ENCODE results near the gene PRLR. TPM values are rescaled to one million over a fixed set of nuclear protein-coding genes. Genes with fewer than 3 reads are reported as not detected.
"Not testable (repeated sequence)": the region's sequence is repeated elsewhere in the genome, so short reads cannot be mapped to it uniquely, and the experiment has no call there.

The PRLR gene
- total RNA-seq, 1 donor from 2014 or later: 0.21 TPM

DNA sequence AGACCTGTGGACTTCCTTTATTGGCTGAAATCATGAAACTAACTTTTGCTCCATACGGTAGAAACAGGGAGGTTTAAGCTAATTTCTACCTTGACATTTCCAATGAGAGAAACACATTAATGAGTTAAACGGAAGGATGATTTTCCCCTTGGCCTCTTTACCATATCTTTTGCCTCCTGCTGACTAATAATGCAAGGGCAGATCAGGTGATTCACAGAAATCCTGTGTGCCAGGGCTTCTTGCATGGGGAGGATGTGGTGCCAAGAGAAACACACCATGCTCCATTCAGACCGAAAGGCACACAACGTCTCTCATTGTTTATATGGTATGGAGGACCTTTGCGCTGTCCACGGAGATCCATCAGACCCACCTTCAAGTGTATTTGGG, 17.4 kb upstream of the PRLR start:
- Mint-ChIP-seq H3K27ac (ENCODE audit: unreplicated experiment) (no peak overlapping the region), H3K36me3 (ENCODE audit: low read depth, unreplicated experiment) (no peaks in the 10 kb centered on the region), H3K9me3 (ENCODE audit: unreplicated experiment) (no peaks in the 10 kb centered on the region), H3K4me3 (ENCODE audit: unreplicated experiment) (no peak overlapping the region), H3K4me1 (ENCODE audit: unreplicated experiment) (peaks cover 4% of the 10 kb centered on the region), H3K27me3 (ENCODE audit: unreplicated experiment) (peaks cover 1% of the 10 kb centered on the region)
- no peak for DNase-seq (ENCODE audit: low spot score)
- TF ChIP-seq, protein P1, sequence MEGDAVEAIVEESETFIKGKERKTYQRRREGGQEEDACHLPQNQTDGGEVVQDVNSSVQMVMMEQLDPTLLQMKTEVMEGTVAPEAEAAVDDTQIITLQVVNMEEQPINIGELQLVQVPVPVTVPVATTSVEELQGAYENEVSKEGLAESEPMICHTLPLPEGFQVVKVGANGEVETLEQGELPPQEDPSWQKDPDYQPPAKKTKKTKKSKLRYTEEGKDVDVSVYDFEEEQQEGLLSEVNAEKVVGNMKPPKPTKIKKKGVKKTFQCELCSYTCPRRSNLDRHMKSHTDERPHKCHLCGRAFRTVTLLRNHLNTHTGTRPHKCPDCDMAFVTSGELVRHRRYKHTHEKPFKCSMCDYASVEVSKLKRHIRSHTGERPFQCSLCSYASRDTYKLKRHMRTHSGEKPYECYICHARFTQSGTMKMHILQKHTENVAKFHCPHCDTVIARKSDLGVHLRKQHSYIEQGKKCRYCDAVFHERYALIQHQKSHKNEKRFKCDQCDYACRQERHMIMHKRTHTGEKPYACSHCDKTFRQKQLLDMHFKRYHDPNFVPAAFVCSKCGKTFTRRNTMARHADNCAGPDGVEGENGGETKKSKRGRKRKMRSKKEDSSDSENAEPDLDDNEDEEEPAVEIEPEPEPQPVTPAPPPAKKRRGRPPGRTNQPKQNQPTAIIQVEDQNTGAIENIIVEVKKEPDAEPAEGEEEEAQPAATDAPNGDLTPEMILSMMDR (IDR thresholded peaks at IDR 0.05; ENCODE audit: unreplicated experiment): no peak

DNA sequence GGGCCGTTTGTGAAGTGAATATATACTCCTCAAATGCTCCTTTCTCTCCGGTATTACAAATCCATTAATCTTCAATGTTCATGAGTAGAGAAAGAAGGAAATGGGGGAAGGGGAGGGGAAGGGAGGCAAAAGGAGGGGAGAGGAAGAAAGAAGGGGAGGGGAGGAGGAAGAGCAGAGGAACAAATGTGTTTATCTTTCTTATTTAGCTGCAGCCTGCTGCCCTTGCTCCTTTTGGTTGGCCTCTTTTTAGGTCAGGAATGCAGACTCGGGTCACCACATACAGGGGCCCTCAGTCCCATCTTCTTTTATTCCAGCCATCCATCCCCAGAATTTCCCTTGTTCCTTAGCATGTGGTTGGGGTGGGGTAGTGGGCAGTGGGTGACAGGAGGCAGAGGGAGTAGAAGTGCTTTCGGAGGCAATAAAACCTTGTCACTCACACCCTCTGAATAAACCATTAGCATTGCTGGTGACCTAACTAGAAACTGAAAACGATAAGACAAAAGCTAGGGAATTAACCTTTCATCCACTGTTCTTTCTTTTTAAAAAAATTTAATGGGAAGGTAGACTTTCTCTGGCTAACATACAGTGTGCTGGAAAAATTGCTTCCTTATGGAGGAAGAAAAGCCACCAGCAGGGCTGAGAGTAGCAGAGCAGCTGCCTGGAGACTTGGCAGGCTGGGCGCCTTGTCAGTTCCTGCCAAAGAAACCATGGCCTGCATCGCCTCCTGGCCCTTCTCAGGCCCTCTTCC, 16.8 kb upstream of the PRLR start:
- Mint-ChIP-seq H3K27ac (ENCODE audit: unreplicated experiment) (no peak overlapping the region), H3K36me3 (ENCODE audit: low read depth, unreplicated experiment) (no peaks in the 10 kb centered on the region), H3K9me3 (ENCODE audit: unreplicated experiment) (no peaks in the 10 kb centered on the region), H3K4me1 (ENCODE audit: unreplicated experiment) (peaks cover 4% of the 10 kb centered on the region), H3K27me3 (ENCODE audit: unreplicated experiment) (peaks cover 1% of the 10 kb centered on the region), H3K4me3 (ENCODE audit: unreplicated experiment) (no peak overlapping the region)
- no peak for DNase-seq (ENCODE audit: low spot score)
- TF ChIP-seq, protein P1 (IDR thresholded peaks at IDR 0.05; ENCODE audit: unreplicated experiment): no peak

DNA sequence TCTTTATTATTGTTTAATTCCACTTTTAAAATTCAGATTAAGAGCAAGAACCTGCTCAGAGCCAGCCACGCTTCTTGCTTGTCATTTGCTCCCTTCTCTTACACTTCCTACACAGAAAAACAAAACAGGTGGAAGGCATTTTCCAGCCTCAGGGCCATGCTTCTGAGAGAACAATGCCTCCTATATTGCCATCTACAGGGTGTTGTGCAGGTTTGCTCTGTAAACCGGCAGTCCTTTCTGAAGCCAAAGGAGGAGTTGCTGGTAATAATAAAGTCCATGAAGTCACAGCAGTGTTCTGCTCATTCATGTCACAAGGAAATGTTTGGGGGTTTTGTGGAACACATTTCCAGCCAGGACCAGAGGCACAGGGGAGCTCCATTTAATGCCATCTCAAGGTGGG, 16.1 kb upstream of the PRLR start:
- no peaks in the 10 kb centered on the region for H3K36me3 Mint-ChIP-seq (ENCODE audit: low read depth, unreplicated experiment)
- no peak overlapping the region for H3K4me3 Mint-ChIP-seq (ENCODE audit: unreplicated experiment)
- TF ChIP-seq, protein P1 (IDR thresholded peaks at IDR 0.05; ENCODE audit: unreplicated experiment): no peak
- no peaks in the 10 kb centered on the region for H3K27me3 Mint-ChIP-seq (ENCODE audit: unreplicated experiment)
- H3K9me3 Mint-ChIP-seq (ENCODE audit: unreplicated experiment): no peaks in the 10 kb centered on the region
- no peak for DNase-seq (ENCODE audit: low spot score)
- H3K27ac Mint-ChIP-seq (ENCODE audit: unreplicated experiment): no peak overlapping the region
- peaks cover 4% of the 10 kb centered on the region for H3K4me1 Mint-ChIP-seq (ENCODE audit: unreplicated experiment)

DNA sequence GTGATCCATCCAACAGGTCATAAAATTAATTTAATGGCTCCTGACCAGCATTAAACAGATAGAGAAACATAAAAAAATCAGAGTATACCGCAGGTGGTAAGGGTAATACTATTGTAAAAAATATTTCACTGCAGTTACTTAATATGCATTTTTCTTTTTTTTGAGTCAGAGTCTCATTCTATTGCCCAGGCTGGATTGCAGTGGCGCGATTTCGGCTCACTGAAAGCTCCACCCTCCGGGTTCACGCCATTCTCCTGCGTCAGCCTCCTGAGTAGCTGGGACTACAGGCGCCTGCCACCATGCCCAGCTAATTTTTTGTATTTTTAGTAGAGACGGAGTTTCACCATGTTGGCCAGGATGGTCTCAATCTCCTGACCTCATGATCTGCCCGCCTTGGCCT, 15.1 kb upstream of the PRLR start:
- H3K36me3 Mint-ChIP-seq (ENCODE audit: low read depth, unreplicated experiment); H3K9me3 Mint-ChIP-seq (ENCODE audit: unreplicated experiment); H3K27me3 Mint-ChIP-seq (ENCODE audit: unreplicated experiment); H3K4me3 Mint-ChIP-seq (ENCODE audit: unreplicated experiment); H3K4me1 Mint-ChIP-seq (ENCODE audit: unreplicated experiment); DNase-seq (ENCODE audit: low spot score); H3K27ac Mint-ChIP-seq (ENCODE audit: unreplicated experiment): not testable (repeated sequence)

DNA sequence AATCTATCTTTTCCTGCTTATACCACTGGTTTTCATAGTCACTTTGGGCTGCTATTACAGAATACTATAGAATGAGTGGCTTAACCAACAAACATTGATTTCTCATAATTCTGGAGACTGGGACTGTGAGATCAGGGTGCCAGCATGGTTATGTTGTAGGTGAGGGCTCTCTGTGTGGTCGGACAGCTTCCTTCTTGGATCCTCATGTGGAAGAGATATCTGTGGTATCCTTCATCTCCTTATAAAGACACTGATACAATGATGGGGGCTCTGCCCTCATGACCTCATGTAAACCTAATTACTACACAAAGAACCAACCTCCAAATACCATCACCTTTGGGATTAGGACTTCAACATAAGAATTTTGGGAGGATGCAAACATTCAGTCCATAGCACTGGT, 13.9 kb upstream of the PRLR start:
- Mint-ChIP-seq H3K27me3 (ENCODE audit: unreplicated experiment) (no peaks in the 10 kb centered on the region), H3K9me3 (ENCODE audit: unreplicated experiment) (no peaks in the 10 kb centered on the region), H3K36me3 (ENCODE audit: low read depth, unreplicated experiment) (no peaks in the 10 kb centered on the region)

More for the DNA sequence above, 13.9 kb upstream of the PRLR start:
- Mint-ChIP-seq H3K27ac (ENCODE audit: unreplicated experiment) (no peak overlapping the region), H3K4me1 (ENCODE audit: unreplicated experiment) (peaks cover 4% of the 10 kb centered on the region), H3K4me3 (ENCODE audit: unreplicated experiment) (no peak overlapping the region)
- no peak for DNase-seq (ENCODE audit: low spot score)
- TF ChIP-seq, protein P1 (IDR thresholded peaks at IDR 0.05; ENCODE audit: unreplicated experiment): no peak
